Tibial artery (tissue), 4 donors: ENCODE results near the gene PHTF2.

ENCODE experiments used
- DNase-seq, 2 donors: peaks; one replicate each; pipeline ENCODE4 v3.0.0-alpha.2; 2019
- H3K27ac ChIP-seq, 2 donors: fragments of 200-600 bp; sonication (generic) in 1 of 2; 1 replicate in 1 of 2; 2 replicates in 1 of 2; pipeline ENCODE4 v1.5.1; 2018 to 2019; ENCODE audit warnings: mild to moderate bottlenecking in 1 of 2
- H3K27me3 ChIP-seq, 2 donors: fragments of 200-600 bp; sonication (generic) in 1 of 2; one replicate each; pipeline versions ENCODE4 v1.5.1 to v1.6.0; 2016 to 2019
- H3K36me3 ChIP-seq, 3 donors: fragments of 200-600 bp; sonication (generic) in 2 of 3; one replicate each; pipeline ENCODE4 v1.5.1; 2016 to 2019; ENCODE audit warnings: mild to moderate bottlenecking in 2 of 3
- H3K4me1 ChIP-seq, 4 donors: fragments of 200-600 bp; sonication (generic) in 2 of 4; 1 replicate in 3 of 4; 2 replicates in 1 of 4; pipeline ENCODE4 v1.5.1; 2016 to 2019
- H3K4me3 ChIP-seq, 2 donors: fragments of 200-600 bp; sonication (generic) in 1 of 2; 1 replicate in 1 of 2; 2 replicates in 1 of 2; pipeline ENCODE4 v1.5.1; 2018 to 2019; ENCODE audit warnings: mild to moderate bottlenecking in 2 of 2
- H3K9me3 ChIP-seq, 3 donors: fragments of 200-600 bp; sonication (generic) in 1 of 3; one replicate each; pipeline ENCODE4 v1.5.1; 2016 to 2019
- intact Hi-C: fragments of 100-400 bp; cut with DNase I; formaldehyde crosslinking; loops from one replicate; pipeline ENCODE4 v1.15.0; 2023; ENCODE audit warnings: low total_unique reads
- TF ChIP-seq, protein P1 (sequence below), 2 experiments: fragments of 200-600 bp in 1 of 2; fragments of 450-650 bp in 1 of 2; IDR thresholded peaks; one replicate each; pipeline ENCODE4 v1.5.1; 2017 to 2019; ENCODE audit warnings: antibody characterized with exemption in 2 of 2, mild to moderate bottlenecking in 1 of 2, moderate library complexity in 1 of 2

PHTF2 gene

DNA sequence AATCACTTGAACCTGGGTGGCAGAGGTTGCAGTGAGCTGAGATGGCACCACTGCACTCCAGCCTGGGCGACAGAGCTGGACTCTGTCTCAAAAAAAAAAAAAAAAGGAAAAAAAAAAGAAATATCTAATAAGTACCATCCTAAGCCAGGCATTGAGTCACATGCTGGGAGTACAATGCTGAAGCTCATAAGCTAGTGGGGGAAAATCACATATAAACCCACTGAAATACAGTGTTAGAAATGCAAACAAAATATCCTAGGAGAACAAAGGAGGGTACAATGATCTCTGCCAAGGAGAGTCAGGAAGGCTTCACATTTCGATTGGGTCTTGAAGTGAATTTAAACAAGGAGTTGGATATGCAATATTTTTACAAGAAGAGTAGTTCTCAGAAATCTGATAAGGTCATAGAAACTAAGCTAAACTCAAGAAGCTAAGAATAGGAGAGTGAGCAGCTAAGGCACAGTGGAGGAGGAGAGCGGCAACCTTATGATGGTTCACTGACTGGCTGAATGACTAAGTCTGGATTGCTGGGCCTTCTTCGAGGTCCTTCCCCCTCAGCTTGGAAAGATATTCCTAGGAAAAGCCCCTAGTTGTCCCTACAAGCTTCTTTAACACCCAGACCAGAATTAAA is 115.5 kb downstream of the PHTF2 start:
- peak overlapping the region; percentile 39 to 42 for H3K27ac ChIP-seq
- intact Hi-C loops = no loop called here

DNA sequence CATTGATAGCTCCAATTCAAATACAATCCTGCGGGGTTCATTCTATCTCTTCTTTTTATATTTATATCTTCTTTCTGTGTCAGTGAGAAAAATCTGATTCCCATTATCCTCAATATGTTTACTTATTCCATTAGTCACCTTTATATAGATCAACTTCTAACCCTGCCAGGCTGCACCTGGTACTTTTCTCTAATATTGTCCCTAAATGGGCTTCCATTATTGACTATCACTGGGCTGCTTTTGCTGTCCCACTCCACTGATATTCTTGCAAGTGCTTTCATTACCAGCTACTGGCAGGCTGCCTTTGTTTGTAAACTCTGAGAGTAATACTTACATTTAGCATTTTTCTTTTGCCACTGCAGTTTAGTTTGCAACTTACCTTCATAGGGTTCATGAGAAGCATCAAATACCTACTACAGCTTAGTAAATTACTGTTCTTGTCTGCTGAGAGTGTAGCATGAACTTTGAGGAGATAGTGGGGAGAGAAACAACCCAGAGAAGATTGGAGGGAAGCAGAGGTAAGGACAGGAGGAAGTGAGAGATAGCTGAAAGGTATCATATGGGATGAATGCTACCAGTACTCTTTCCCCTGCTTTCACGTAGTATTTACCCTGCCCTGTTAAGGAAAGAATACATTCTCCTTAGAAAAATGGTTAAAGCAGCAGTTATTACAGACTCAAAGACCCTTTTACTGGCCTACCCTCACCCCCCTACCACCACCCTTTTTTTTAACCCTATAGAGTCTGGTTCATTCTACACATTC is 119.1 kb downstream of the PHTF2 start:
- Histone ChIP-seq H3K4me3 (no peak overlapping the region), H3K36me3 (peaks cover 0 to 12% (median 5%) of the 10 kb centered on the region in 3 donors), H3K4me1 (peaks cover 0 to 22% (median 0%) of the 10 kb centered on the region in 4 donors), H3K27me3 (no peaks in the 10 kb centered on the region), H3K9me3 (no peaks in the 10 kb centered on the region), H3K27ac (no peak overlapping the region)
- intact Hi-C loops = no loop called here
- no peak for DNase-seq
- TF ChIP-seq, protein P1, sequence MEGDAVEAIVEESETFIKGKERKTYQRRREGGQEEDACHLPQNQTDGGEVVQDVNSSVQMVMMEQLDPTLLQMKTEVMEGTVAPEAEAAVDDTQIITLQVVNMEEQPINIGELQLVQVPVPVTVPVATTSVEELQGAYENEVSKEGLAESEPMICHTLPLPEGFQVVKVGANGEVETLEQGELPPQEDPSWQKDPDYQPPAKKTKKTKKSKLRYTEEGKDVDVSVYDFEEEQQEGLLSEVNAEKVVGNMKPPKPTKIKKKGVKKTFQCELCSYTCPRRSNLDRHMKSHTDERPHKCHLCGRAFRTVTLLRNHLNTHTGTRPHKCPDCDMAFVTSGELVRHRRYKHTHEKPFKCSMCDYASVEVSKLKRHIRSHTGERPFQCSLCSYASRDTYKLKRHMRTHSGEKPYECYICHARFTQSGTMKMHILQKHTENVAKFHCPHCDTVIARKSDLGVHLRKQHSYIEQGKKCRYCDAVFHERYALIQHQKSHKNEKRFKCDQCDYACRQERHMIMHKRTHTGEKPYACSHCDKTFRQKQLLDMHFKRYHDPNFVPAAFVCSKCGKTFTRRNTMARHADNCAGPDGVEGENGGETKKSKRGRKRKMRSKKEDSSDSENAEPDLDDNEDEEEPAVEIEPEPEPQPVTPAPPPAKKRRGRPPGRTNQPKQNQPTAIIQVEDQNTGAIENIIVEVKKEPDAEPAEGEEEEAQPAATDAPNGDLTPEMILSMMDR (IDR thresholded peaks at IDR 0.05) = no peak

More for the DNA sequence above, 115.5 kb downstream of the PHTF2 start:
- Histone ChIP-seq H3K4me1 (peaks cover 0 to 22% (median 0%) of the 10 kb centered on the region in 4 donors), H3K36me3 (no peaks in the 10 kb centered on the region), H3K4me3 (no peak overlapping the region), H3K27me3 (no peaks in the 10 kb centered on the region), H3K9me3 (no peaks in the 10 kb centered on the region)
- TF ChIP-seq, protein P1 (IDR thresholded peaks at IDR 0.05) = no peak
- no peak for DNase-seq

DNA sequence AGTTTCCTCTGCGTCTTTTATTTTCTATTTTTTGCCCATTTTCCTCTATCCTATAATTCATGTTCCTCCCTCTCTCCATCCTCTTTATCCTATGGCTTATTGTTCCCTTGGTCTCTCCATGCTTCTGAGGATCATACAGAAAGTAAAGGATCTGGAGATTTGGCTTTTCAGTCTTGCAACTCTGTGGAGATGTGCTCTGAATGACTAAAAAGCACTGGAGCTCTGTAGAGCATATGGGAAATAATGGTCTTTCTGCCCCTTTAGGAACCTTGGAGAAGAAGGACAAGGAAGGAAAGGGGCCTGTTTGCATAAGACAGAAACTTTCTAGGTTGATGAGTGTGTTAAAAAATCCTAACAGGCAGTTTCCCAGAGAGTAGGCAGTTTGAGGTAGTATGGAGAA is 120.1 kb downstream of the PHTF2 start:
- Histone ChIP-seq H3K27ac (no peak overlapping the region), H3K4me1 (peaks cover 0 to 14% (median 0%) of the 10 kb centered on the region in 4 donors), H3K9me3 (no peaks in the 10 kb centered on the region), H3K36me3 (peaks cover 0 to 12% (median 10%) of the 10 kb centered on the region in 3 donors), H3K4me3 (no peak overlapping the region), H3K27me3 (no peaks in the 10 kb centered on the region)
- intact Hi-C loops = no loop called here
- TF ChIP-seq, protein P1 (IDR thresholded peaks at IDR 0.05) = no peak
- DNase-seq = no peak

DNA sequence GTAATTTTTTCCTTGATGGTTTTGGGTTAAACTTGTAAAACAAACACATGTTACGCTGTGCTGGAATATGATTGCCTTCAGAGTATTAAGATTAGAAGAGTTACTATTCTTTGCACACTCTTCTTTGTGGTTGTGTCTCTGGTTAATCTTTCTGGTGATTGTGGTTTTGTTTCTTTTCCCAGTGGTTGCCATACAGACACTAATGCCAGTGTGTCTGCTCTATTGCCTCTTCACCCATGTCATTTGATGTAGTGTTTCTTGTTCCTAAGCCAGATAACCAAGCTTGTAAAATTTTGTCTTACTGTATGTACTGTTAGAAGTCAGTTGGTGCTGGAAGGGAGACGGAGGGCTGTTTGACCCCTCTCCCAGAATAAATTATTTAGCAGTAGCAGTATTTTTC is 124.8 kb downstream of the PHTF2 start:
- Histone ChIP-seq H3K27me3 (no peaks in the 10 kb centered on the region), H3K36me3 (peaks cover 0 to 12% (median 10%) of the 10 kb centered on the region in 3 donors), H3K9me3 (no peaks in the 10 kb centered on the region), H3K27ac (no peak overlapping the region), H3K4me3 (no peak overlapping the region), H3K4me1 (no peaks in the 10 kb centered on the region)
- TF ChIP-seq, protein P1 (IDR thresholded peaks at IDR 0.05) = no peak
- DNase-seq = no peak
- intact Hi-C loops = no loop called here

DNA sequence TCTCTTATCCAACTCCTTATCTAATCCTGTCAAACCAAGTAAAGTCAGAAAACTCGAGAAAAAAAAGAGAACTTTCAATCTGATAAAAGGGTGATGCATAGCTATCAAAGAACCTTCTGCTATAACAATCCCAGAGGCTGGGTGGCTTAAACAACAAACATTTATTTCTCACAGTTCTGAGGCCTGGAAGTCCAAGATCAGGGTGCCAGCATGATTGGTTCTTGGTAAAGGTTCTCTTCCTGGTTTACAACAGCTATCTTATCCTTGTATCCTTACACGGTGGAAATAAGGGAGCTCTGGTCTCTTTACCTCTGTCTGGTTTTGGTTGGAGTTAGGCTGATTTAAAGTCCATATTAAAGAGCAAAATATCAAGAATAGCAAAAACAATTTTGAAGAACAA is 131.9 kb downstream of the PHTF2 start:
- no peaks in the 10 kb centered on the region for H3K4me1 ChIP-seq
- no peak overlapping the region for H3K27ac ChIP-seq
- no peak overlapping the region for H3K4me3 ChIP-seq
- no peak for DNase-seq
- TF ChIP-seq, protein P1 (IDR thresholded peaks at IDR 0.05) = no peak
- no peaks in the 10 kb centered on the region for H3K27me3 ChIP-seq
- intact Hi-C loops = no loop called here
- peaks cover 0 to 6% (median 0%) of the 10 kb centered on the region in 3 donors for H3K36me3 ChIP-seq
- no peaks in the 10 kb centered on the region for H3K9me3 ChIP-seq
